Endothelial cell of hepatic sinusoid (primary cell): ENCODE measurements around the gene ABCD4.
"Not testable (repeated sequence)": the region's sequence is repeated elsewhere in the genome, so short reads cannot be mapped to it uniquely, and the experiment has no call there.

Experiments used
- in situ Hi-C: cut with HindIII; loops from 2 replicates; pipeline ENCODE4 v1.10.0; 2017; ENCODE audit warnings: low sequenced_read_pairs

ABCD4 gene

GRCh38 chr14:74302634-74303569, at the start of gene ABCD4:
TSS of gene ABCD4 (minus strand) at chr14:74302934. CDS start at chr14:74302912, 22 bp downstream.
- in situ Hi-C loops, result no loop called here

DNA sequence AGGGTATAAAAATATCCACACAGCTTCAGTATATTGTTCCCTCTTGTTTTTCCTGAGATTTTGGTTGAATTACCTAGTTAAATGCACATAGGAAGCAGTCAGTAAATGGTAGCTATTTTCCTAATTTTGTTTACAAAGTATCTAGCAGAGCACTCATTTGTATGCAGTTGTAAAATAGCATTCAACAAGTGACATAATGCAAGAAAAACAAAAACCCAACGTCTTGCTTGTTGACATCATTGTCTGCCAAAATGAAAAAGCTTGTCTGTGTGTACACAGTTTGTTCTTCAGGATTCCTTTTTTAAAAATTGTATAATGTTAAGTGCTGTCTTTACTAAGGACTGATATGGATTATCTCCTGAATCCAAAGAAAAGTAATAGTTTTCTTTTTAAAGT, 48.2 kb upstream of the ABCD4 start:
- in situ Hi-C loops, result loop anchor here (5.0 kb wide), 2 partner anchors 46 to 54 kb away; no protein-coding TSS in a partner anchor

DNA sequence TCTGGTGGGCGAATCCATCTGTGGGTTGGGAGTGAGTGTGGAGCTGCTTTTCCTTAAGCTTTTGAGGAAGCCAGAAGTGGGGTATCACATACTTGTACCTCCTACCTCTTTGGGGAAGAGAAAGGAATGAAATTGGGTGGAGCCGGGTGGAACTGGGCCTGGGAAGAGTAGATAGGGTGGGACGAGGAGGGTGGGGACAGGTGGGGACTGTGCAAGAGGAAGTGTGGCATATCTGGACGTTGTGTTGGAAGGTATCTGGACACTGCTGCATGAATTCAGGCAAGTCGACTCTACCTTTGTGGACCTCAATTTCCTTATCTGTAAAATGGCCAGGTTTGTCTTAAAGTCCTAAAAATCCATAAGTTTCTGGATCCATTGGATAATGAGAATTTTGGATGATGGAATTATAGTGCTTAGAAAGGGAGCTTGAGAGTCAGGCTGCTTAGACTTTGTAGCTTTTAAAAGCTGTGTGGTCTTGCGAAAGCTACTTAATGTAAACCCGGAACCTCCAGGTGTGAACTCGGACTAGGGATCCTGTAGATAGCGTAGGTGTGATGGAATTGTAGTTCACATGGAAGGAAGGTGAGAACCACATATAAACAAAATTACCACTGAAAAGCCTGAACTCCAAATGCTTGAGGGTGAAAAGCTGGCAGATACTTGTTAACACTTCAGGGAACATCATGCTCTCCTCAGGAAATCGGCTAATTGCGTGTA, 47.6 kb upstream of the ABCD4 start:
- in situ Hi-C loops, result loop anchor here (5.0 kb wide), 2 partner anchors 47 to 53 kb away; no protein-coding TSS in a partner anchor

- in situ Hi-C loops, result loop anchor here (5.0 kb wide), 2 partner anchors 48 to 52 kb away; no protein-coding TSS in a partner anchor
Observed at GRCh38 chr14:74349757-74350156, 47.0 kb upstream of the ABCD4 start.

DNA sequence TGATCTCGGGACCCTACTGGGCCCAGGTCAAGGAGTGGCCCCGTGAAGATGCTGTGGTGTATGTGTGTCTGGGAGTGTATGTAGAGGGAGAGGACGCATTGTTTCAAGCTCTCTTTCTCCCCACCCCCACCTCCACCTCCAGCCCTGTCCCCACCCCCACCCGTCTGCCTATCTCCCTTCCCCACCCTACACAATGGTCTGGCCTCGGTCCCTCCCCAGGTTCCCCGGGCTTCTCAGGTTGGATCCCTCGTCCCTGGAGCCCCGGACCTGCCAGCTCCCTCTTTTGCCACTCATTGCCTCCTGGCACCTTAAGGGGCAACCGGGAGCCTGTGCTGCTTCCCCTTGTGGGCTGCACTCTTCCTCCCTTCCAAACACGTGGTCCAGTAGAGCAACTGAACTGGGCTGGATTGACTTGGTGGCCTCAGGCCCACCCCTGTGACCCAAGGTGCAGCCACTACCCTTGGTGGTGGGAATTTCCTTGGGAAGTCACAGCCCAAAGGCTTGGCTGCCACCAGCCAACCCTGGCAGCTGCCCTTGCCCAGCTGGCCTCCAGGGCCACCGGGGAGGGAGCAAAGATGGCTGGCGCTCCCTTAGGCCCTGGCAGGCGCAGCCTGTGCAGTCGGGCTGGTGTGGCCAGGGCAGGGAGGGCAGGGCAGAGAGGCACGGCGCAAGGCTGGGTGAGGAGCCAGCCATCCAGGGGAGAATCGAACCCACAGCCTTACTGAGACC, 46.2 kb upstream of the ABCD4 start:
- in situ Hi-C loops, result no loop called here

GRCh38 chr14:74348241-74348734, 45.6 kb upstream of the ABCD4 start, which contains the start of gene VRTN:
TSS of gene VRTN (plus strand) at chr14:74348471. CDS start at chr14:74356784, 8,313 bp downstream.
- in situ Hi-C loops, result no loop called here

DNA sequence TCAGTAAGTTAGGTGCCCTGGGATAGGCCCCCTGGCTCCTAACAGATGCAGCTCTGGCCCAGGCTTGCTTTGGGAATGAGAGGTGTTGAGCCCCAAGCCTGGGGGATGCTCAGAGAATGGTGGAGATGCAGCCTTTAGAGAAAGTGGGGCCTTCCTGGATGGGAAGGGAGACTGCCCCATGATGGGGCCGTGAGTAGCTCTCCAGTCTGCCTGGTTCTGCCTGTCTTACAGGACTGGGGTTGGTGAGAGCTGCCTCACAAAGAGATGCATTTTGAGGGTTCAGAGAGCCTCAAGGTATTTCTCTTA, 45.0 kb upstream of the ABCD4 start:
- in situ Hi-C loops, result no loop called here

GRCh38 chr14:74347097-74347794, 44.5 kb upstream of the ABCD4 start:
- in situ Hi-C loops, result no loop called here

DNA sequence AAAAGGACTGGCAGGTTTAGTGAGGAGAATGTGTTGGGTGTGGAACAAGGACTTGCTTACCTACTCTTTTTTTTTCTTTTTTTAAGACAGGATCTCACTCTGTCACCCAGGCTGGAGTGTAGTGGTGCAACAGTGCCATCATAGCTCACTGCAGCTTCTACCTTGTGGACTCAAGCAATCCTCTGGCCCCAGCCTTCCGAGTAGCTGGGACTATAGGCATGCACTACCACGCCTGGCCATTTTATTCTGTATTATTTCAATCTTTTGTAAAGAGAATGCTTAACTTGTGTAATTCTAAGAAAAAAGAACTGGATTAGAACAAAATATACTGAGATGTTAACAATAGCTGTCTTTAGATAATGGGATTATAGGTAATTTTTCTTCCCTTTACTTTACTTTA, 43.6 kb upstream of the ABCD4 start:
- in situ Hi-C loops, result no loop called here

DNA sequence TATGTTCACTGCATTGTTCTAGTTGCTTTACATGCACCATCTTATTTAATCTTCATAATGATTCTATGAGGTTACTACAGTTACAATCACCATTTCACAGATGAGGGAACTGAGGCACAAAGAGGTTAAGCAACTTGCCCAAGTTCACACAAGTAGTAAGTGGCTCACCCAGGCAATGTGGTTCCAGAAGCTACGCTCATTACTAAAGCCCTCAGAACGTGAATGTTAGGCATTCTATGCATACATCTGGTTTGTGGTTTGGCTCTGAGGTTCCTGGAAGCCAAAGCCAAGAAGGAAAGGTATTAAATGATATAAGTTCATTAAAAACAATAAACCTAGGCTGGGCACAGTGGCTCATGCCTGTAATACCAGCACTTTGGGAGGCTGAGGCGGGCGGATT, 31.2 kb upstream of the ABCD4 start:
- in situ Hi-C loops, result no loop called here

DNA sequence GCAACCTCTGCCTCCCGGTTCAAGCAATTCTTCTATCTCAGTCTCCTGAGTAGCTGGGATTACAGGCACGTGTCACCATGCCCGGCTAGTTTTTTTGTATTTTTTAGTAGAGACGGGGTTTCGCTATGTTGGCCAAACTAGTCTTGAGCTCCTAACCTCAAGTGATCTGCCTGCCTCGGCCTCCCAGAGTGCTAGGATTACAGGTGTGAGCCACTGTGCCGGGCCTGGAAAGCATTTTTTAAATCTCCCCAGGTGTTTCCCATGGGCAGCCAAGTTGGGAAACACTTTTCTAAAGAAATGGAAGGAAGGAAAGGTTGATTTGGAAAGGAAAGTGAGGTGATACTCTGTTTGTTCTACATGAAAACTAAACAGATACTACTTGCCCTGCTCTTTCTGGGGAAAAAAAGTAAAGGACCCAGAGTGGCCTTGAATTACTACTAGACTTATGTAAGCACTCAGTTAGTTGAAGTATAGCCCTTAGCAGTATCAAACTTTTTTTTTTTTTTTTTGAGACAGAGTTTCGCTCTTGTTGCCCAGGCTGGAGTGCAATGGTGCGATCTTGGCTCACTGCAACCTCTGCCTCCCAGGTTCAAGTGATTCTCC, 27.3 kb upstream of the ABCD4 start:
- in situ Hi-C loops, result not testable (repeated sequence)

- in situ Hi-C loops, result no loop called here
Observed at GRCh38 chr14:74326369-74327152, 23.8 kb upstream of the ABCD4 start.

DNA sequence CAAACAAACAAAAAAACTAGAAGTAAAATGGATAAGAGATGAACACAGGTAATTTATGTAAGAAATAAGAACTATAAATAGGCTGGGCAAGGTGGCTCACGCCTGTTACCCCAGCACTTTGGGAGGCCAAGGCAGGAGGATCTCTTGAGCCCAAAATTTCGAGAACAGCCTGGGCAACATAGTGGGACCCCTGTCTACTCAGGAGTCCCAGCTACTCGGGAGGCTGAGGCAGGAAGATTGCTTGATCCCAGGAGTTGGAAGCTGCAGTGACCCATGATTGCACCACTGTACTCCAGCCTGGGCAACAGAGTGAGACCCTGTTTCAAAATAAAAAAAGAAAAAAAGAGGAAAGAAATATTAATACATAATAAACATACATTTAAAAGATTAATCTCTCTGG, 22.7 kb upstream of the ABCD4 start:
- in situ Hi-C loops, result no loop called here

DNA sequence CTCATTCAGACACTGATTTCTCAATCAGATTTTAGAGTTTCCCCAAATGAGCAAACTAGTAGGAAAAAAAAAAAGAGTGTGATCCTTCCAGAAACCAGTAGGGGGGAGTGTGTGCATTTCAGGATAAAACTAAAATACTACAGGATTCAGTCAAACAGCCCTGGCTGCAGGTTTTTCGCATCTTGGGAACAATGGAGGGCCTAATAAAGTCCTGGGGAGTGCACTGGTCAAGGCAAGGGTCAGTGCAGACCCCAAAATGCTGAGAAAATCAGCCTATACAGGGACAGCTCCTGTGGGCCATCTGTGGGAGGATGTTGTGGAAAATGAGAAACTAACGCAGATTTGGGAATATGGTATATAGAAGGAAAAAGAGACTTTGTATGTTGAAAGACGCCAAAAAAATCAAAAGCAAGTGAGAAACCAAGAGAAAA, 22.2 kb upstream of the ABCD4 start:
- in situ Hi-C loops, result no loop called here

DNA sequence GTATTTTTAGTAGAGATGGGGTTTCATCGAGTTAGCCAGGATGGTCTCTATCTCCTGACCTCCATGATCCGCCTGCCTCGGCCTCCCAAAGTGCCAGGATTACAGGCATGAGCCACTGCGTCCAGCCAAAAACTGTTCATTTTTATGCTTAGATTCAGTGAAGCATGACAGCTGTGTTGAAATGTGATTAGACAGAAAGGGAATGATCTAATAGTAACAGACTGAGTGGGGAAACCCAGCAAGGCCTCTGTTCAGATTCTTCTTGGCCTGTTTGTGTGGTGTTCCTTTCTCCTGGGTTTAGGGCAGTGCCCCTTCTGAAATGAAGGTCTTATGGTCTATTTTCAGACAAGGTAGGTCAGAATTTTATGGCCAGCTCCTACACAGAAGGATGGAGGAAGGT, 11.8 kb upstream of the ABCD4 start:
- in situ Hi-C loops, result no loop called here

GRCh38 chr14:74313601-74314000, 10.9 kb upstream of the ABCD4 start:
- in situ Hi-C loops, result no loop called here

DNA sequence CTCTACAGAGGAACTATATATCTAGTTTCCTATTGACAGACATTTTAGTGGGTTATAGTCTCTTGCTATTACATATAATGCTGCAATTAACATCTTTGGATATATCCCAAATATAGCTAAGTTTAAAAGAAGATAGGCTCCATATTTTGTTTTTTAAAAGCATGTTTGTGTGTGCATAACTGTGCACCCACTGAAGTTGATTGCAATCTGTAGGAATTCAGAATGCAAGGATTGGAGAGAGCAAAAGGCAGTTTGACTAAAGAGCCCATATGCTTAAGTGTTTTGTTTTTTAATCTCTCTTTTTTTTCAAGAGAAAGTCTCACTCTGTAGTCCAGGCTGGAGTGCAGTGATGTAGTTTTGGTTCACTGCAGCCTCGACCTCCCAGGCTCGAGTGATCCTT, 9.4 kb upstream of the ABCD4 start:
- in situ Hi-C loops, result no loop called here

DNA sequence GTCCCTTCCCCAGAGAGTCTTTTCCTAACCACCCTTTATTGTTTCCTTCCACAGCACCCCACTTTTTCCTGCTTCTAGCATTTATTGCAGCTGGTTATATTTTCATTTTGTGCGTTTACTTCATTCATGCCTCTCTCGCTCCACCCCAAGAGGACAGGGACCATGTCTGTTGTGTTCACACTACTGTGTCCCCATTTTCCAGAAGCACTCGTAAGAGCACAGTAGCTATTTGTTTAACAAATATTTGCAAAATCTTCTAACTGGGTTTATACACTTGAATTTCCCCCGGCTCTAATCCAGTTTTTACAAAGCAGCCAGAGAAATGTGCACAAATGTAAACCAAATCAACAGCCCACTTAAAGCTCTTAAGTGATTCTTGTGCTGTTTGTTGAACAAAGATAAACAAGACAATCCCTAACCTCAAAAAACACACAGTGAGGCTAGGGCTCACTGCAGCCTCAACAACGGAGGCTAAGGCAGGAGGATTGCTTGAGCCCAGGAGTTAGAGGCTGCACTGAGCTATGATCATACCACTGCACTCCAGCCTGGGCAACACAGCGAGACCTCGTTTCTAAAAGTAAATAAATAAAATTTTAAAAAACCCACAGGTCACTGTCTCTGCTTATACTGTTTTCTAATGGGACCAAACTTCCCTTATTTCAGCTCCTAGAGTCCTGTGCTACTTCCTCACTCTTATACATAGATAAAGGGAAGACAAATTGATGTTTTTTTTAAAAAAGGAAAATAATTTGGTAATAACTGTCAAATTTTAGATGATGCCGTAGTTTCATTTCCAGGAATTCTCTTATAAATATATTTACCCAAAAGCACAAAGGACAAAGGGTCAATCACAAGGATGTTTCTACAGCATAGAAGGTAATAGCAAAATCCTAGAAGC, 6.6 kb upstream of the ABCD4 start:
- in situ Hi-C loops, result no loop called here
